GM19099 (cell line): ENCODE measurements around the gene SMOC1.

Source experiments
- POLR2A ChIP-seq: IDR thresholded peaks from 3 replicates; pipeline ENCODE4 v1.6.1; 2011; ENCODE audit warnings: low read depth; ENCODE audit not compliant: insufficient read length; ENCODE audit errors: extremely low read depth

SMOC1 gene

GRCh38 chr14:69991422-69991821 is 112.2 kb downstream of the SMOC1 start:
- no peak for TF ChIP-seq POLR2A

DNA sequence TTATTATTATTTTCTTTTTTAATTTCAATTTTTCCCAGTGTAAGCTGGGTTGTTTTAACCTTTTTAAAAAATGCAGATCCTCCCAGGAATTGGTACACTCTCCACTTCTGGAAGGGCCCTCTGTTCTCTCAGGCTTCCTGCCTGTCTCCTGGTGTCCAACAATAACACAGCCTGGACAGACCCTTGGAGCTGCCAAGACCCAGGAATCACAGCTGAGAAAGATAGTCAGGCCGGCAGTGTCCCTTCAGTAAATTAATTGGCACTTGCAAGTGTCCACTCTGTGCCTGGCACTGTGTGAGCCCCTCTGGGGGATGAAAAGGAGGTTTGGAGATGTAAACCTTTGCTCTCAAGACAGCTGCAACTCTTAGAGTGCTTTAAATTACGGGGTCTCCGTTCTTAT is 113.3 kb downstream of the SMOC1 start:
- no peak for TF ChIP-seq POLR2A

- TF ChIP-seq POLR2A, result no peak
These were observed 114.1 kb downstream of the SMOC1 start for GRCh38 chr14:69993326-69993725.

GRCh38 chr14:69994002-69994401 is 114.8 kb downstream of the SMOC1 start:
- TF ChIP-seq POLR2A, result no peak

DNA sequence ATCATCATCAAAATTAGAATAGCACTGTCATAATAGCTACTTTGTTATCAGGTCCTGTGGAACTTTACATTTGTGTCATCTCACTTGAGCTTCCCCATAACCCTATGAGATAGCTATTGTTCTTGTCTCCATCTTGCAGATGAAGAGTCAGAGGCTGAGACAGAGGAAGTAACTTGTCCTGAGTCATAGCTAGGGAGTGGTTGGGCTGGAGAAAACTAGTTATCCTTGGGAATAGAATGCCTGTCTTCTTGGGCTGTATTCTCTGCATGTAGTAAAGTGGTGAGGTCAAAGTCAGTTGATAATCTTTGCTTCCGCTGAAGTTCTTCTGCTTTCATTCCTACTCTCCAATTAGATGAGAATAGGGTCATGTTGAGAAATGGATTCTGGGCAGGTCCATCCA is 117.0 kb downstream of the SMOC1 start:
- no peak for TF ChIP-seq POLR2A

GRCh38 chr14:69997849-69998248 is 118.6 kb downstream of the SMOC1 start:
- TF ChIP-seq POLR2A, result no peak

DNA sequence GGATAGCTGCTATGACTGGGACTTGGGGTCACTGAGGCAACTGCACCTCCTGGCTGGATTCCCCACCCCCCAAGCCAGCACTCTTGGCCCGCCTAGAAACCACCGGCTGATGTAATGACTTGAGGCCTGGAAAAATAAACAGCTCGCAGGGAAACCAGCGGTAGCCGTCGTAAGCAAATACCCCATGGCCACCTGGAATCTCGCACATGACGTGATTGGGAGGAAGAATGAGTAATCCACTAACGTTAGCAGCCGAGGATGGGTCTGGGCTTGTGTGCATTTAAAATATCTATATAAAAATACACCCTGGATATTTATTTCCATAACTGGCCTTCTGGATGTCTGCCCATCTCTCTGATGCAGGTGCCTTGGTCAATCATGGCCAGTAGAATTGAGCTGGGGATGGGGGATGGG is 120.1 kb downstream of the SMOC1 start:
- TF ChIP-seq POLR2A, result no peak

GRCh38 chr14:70000601-70001000 is 121.4 kb downstream of the SMOC1 start:
- no peak for TF ChIP-seq POLR2A

DNA sequence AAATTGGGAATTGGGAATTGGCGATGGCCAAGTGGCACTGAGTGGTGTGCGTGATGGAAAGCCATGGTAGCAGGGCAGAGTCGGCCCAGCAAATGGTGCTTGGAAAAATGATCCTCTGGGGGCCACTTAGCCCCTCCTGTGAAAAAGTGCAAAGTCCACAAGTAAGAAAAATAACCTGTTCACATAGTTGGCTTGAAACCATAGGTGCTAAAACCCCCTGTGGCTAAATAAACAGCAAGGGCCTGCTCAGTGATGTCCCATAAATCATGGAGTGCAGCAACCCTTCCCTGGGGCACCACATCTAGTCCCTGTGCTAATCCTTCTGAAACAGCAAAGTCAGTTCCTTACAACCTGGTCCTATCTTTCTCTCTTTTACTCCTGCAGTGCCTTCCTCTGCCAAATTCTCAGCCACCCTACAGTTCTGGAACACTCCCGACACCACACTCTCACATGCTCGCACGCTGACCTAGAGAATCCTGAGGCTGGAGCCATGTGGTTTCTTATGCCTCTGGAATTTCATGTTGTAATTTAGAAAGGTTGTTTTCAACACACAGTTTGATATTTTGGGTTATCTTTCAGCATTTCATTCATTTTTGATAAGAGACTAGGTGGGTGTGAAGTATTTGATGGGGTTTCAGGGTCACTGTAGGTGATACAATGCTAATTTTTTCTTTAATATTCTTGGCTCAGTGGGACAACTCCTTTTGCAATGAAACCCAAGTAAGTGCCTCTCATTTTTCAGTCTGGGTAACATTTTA is 123.6 kb downstream of the SMOC1 start:
- TF ChIP-seq POLR2A, result no peak

DNA sequence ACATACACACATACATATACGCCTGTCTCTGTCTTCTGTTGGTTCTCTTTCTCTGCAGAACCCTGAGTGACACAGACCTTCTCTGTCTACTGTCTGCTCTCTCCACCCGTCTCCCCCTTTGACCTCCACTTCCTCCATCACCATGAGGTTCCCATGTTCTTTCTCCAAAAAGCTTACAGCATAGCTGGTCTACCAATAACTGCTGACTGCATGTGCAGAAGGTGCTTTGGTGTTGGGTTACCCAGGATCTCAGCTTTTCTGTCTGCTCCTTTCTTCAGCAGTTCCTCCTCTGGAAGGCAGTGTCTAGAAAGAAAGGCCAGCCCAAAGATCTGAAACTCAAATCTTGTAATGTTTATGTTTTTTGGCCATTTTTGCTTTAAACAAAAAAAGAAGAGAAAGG is 125.6 kb downstream of the SMOC1 start:
- TF ChIP-seq POLR2A, result no peak

DNA sequence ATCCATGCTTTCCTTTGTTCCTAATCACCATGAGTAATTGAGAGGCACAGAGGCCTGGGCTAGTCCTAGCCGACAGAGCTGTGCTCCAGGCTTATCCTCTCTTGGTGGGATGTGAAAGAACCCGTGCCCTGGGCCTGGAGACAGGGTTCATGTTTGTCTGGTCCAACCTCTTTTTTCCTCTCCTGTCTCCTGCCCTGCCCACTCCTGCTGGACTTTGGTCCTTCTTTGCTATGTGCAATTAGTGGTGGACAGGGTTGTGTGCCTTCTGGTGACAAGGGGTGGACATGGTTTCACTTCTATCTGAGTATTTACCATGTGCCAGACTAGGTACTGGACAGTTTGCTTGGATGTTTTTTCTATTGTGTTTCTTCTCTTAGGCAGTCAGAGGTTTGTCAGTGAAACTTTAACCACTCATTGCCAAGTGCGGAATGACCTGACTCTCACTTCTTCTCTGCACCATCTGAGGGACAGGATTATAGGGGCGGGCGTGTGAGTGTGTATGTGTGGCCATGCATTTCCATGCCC is 126.1 kb downstream of the SMOC1 start:
- TF ChIP-seq POLR2A, result no peak

DNA sequence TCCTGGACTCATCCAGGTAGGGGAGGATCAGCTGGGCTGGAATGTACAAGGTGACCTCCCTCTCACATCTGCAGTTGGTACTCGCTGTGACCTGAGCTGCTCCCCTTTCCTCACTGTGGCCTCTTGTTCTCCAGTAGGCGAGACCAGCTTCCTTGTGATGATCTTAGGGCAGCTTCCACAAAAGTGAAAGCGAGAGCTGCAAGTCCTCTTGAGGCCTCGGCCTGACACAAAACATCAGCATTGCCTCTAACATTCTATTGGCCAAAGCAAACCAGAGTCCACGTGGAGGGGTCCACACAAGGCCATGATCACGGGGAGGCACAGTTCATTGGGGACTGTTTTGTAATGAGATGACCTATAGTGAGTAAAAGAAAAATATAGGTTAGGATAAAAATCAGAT is 127.5 kb downstream of the SMOC1 start:
- TF ChIP-seq POLR2A, result no peak

GRCh38 chr14:70008284-70009262 is 129.4 kb downstream of the SMOC1 start:
- TF ChIP-seq POLR2A, result no peak

GRCh38 chr14:70009961-70010360 is 130.7 kb downstream of the SMOC1 start:
- TF ChIP-seq POLR2A, result no peak

DNA sequence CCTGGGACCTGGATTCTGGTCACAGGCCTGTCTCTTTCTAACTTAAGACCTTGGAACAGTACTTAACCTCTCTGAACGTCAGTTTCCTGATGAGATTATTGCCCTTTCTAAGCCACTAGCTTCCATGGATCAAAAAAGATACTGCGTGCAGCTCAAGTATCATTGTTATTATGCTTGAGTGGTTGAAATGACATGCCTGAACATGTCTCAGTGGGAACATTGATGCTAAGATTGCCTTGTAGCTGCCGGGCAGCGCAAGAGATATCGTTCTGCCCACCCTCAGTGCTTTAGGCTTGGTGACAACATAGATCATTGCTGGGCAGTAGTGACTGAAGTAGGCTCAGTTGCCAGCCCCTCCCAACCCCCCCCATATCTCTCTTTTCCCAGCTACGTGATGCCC is 131.9 kb downstream of the SMOC1 start:
- TF ChIP-seq POLR2A, result no peak

DNA sequence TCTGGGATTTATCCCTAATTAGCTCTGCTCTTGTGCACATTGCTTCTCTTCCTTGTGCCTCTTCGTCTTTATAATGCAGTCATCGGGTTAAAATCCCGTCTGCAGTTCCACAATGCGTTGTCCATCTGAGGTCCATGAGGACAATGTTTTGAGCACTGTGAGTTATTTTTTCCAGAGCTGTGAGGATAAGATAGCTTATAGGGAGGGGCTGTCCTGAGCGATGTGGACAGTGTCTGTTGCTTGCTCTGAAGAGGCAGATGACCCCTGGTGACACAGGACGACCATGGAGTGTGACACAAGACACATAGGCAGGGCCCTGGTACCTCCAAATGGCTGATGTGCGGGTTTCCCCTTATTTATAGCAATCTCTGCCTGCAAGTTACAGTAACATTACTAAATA is 132.5 kb downstream of the SMOC1 start:
- no peak for TF ChIP-seq POLR2A
